Pancreas (tissue), 10 donors: ENCODE measurements around the gene CCSER1. TPM values are rescaled to one million over a fixed set of nuclear protein-coding genes. Genes with fewer than 3 reads are reported as not detected.
"Not testable (repeated sequence)": the region's sequence is repeated elsewhere in the genome, so short reads cannot be mapped to it uniquely, and the experiment has no call there.

Source experiments
- ATAC-seq, 4 donors: fragments of 200-7000 bp; cut with Tn5 transposase; one replicate each; pipeline versions ENCODE4 v1.8.0 to v1.9.1; 2020; ENCODE audit warnings: mild to moderate bottlenecking in 4 of 4, moderate library complexity in 4 of 4
- DNase-seq, 6 donors: peaks; one replicate each; pipeline ENCODE4 v3.0.0-alpha.2; 2020
- FAIRE-seq: peaks from 2 replicates; lab custom pipeline; 2012; peaks lifted over from hg19 to GRCh38; lab: Jason Lieb, UNC
- H3K27ac ChIP-seq, 4 donors: fragments of 200-600 bp; sonication (generic); 1 replicate in 3 of 4; 2 replicates in 1 of 4; pipeline versions ENCODE4 v1.5.0 to v1.8.0; 2020
- H3K27me3 ChIP-seq, 4 donors: fragments of 200-600 bp; one replicate each; pipeline ENCODE4 v1.8.0; 2021
- H3K36me3 ChIP-seq, 3 donors: fragments of 200-600 bp; sonication (generic) in 1 of 3; one replicate each; pipeline versions ENCODE4 v1.5.0 to v1.8.0; 2020 to 2021
- H3K4me1 ChIP-seq, 3 donors: fragments of 200-600 bp; one replicate each; pipeline ENCODE4 v1.8.0; 2021
- H3K4me3 ChIP-seq, 4 donors: fragments of 200-600 bp; sonication (generic) in 2 of 4; one replicate each; pipeline versions ENCODE4 v1.5.0 to v1.8.0; 2020 to 2021
- H3K9me3 ChIP-seq, 4 donors: fragments of 200-600 bp; one replicate each; pipeline ENCODE4 v1.8.0; 2021
- WGBS, 2 donors: extraction: QIAGEN DNeasy Blood & Tissue Kit; methylation state at CpG; one replicate each; pipeline ENCODE4 v1.1.7; 2013; 5-methylcytosine and 5-hydroxymethylcytosine counted together
- intact Hi-C, 3 donors: fragments of 100-400 bp; cut with DNase I; formaldehyde crosslinking; loops; one replicate each; pipeline versions ENCODE4 v1.11.1 to v1.14.2; 2022
- polyA plus RNA-seq, 2 donors: library from polyadenylated mRNA; stranded (reverse); fragments of 200-250 nt; gene quantifications; one replicate each; pipeline ENCODE4 v1.2.3, GENCODE V29; 2013
- total RNA-seq, 6 donors: library from RNA; stranded (reverse); fragmentation: NEBNext Ultra II Directional in 4 of 6; extraction: Animal tissue kit (Norgen Biotek cat#: 25700) in 4 of 6; gene quantifications; one replicate each; pipeline versions ENCODE4 v1.2.1 to v1.2.4, GENCODE V29; 2021 to 2023
- TF ChIP-seq, protein P1 (sequence below), 4 donors: fragments of 200-600 bp; sonication (generic) in 3 of 4; IDR thresholded peaks; one replicate each; pipeline versions ENCODE4 v1.5.0 to v1.8.0; 2021; ENCODE audit warnings: antibody characterized with exemption in 4 of 4
- donor health status: healthy with polysubstance abuse.
- donor health status: DM: no; HTN: no; CAD: no; lungs with moderate emphysema.
- donor health status: DM: no; HTN: no; CAD: no.
- donor health status: control.
- donor health status: control.
- donor health status: Bipolar disorder and iron deficiency.
- donor health status: DM: yes; HTN: yes; CAD: no.
- donor health status: DM: no; HTN: no; CAD: no.
- donor health status: DM: no; HTN: no; CAD: no.
- donor health status: DM: yes; HTN: yes; CAD: no.

Gene CCSER1
- total and polyA plus RNA-seq, 8 donors, result 0.99 to 12.7 (median 5.1) TPM

DNA sequence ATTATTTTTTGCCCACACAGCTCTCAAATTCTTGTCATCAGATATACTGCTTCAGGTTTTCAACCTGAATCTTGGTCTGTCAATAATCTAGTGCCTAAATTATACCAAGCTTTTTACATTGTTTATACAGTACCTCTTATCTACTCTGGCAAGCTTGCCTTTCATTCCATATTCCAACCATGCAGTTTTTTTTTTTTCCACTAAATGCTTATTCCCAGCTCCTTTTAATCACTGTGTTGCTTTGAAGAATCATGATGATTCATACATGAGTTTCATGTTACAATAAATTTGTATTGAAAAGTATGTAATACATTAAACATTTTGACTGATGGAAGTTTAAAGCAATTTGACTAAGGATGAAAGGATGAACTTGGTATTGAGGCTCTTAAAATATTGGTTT is 949.0 kb downstream of the CCSER1 start:
- H3K27me3 ChIP-seq, result no peaks in the 10 kb centered on the region
- no peaks in the 10 kb centered on the region for H3K4me1 ChIP-seq
- intact Hi-C loops, result no loop called here
- H3K27ac ChIP-seq, result no peak overlapping the region
- FAIRE-seq (no peak), ATAC-seq (peak in 2 of 4 donors; percentile 32 to 38), DNase-seq (no peak)
- H3K36me3 ChIP-seq, result no peaks in the 10 kb centered on the region
- no peaks in the 10 kb centered on the region for H3K9me3 ChIP-seq
- TF ChIP-seq, protein P1, sequence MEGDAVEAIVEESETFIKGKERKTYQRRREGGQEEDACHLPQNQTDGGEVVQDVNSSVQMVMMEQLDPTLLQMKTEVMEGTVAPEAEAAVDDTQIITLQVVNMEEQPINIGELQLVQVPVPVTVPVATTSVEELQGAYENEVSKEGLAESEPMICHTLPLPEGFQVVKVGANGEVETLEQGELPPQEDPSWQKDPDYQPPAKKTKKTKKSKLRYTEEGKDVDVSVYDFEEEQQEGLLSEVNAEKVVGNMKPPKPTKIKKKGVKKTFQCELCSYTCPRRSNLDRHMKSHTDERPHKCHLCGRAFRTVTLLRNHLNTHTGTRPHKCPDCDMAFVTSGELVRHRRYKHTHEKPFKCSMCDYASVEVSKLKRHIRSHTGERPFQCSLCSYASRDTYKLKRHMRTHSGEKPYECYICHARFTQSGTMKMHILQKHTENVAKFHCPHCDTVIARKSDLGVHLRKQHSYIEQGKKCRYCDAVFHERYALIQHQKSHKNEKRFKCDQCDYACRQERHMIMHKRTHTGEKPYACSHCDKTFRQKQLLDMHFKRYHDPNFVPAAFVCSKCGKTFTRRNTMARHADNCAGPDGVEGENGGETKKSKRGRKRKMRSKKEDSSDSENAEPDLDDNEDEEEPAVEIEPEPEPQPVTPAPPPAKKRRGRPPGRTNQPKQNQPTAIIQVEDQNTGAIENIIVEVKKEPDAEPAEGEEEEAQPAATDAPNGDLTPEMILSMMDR (IDR thresholded peaks at IDR 0.05), result no peak
- H3K4me3 ChIP-seq, result no peak overlapping the region

DNA sequence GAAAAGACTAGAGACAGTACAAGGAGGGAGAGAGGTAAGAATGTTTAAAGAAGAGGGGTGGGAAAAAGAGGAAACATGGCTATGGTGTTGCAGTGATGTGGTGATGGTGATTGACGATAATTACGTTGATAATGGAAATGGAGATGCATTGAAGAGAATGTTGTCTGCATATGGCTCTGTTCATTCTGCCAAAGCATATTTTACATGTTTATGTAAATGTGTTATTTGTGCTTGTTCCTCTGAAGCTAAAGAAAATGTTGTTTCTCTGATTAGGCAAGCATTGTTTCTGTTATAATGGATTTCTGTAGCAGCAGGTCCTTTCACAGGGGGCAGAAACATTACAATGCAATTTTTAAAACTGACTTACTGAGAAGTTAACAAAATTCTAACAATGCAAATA is 958.8 kb downstream of the CCSER1 start:
- no peaks in the 10 kb centered on the region for H3K4me1 ChIP-seq
- H3K27me3 ChIP-seq, result no peaks in the 10 kb centered on the region
- H3K9me3 ChIP-seq, result no peaks in the 10 kb centered on the region
- FAIRE-seq (no peak), DNase-seq (no peak), ATAC-seq (no peak)
- H3K36me3 ChIP-seq, result no peaks in the 10 kb centered on the region
- no peak overlapping the region for H3K4me3 ChIP-seq
- 85 to 90% methylated on average over 2 of the region's 2 CpGs for WGBS, 2 donors
- TF ChIP-seq, protein P1 (IDR thresholded peaks at IDR 0.05), result no peak
- H3K27ac ChIP-seq, result no peak overlapping the region
- intact Hi-C loops, result no loop called here

DNA sequence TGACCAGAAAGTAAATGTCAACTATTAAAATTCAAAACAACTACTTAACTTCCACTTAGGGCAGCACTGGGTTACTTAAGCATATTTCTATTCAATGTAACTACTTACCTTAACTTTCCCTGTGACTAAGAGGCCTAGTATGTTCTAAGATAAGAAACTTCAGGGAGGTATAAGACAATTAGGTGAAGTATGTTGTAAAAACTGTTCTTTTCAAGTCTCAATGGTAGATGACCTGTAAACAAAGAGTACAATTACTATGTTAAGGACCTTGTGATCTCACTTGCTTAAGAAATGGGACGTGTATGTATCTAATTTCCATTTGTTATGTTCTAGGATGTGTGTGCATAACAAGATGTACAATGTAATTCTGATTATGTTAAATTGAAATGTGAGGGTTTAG is 960.5 kb downstream of the CCSER1 start:
- Histone ChIP-seq H3K4me1 (no peaks in the 10 kb centered on the region), H3K9me3 (no peaks in the 10 kb centered on the region), H3K36me3 (no peaks in the 10 kb centered on the region), H3K27ac (no peak overlapping the region), H3K27me3 (no peaks in the 10 kb centered on the region), H3K4me3 (no peak overlapping the region)
- FAIRE-seq (no peak), ATAC-seq (no peak), DNase-seq (no peak)
- TF ChIP-seq, protein P1 (IDR thresholded peaks at IDR 0.05), result no peak
- intact Hi-C loops, result no loop called here
- 79 to 88% methylated on average over 1 of the region's 1 CpG for WGBS, 2 donors

DNA sequence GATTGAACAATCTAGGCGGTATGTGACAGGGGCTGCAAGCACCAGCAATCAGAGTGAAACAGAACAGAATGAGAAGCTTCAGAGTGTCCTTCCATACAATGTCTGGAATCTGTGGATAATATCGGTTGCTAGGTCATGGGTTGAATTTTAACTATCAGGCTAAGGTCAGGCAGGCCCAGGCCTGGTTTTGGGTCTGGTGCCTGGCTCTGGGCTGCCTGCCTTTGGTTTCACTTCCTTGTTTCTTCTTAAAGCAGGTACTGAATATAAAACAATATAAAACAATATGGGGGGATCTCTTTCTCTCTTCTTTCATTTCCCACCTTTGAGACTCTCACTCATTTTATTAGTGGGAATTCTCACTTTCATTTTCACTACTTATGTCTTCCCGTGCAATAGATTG is 962.0 kb downstream of the CCSER1 start:
- H3K4me3 ChIP-seq, result no peak overlapping the region
- H3K4me1 ChIP-seq, result no peaks in the 10 kb centered on the region
- H3K27ac ChIP-seq, result no peak overlapping the region
- no peak for DNase-seq
- ATAC-seq, result no peak
- TF ChIP-seq, protein P1 (IDR thresholded peaks at IDR 0.05), result no peak
- WGBS, 2 donors, result 73 to 74% methylated on average over 3 of the region's 3 CpGs
- no peaks in the 10 kb centered on the region for H3K36me3 ChIP-seq
- no peaks in the 10 kb centered on the region for H3K27me3 ChIP-seq
- no peak for FAIRE-seq
- no peaks in the 10 kb centered on the region for H3K9me3 ChIP-seq
- intact Hi-C loops, result no loop called here

DNA sequence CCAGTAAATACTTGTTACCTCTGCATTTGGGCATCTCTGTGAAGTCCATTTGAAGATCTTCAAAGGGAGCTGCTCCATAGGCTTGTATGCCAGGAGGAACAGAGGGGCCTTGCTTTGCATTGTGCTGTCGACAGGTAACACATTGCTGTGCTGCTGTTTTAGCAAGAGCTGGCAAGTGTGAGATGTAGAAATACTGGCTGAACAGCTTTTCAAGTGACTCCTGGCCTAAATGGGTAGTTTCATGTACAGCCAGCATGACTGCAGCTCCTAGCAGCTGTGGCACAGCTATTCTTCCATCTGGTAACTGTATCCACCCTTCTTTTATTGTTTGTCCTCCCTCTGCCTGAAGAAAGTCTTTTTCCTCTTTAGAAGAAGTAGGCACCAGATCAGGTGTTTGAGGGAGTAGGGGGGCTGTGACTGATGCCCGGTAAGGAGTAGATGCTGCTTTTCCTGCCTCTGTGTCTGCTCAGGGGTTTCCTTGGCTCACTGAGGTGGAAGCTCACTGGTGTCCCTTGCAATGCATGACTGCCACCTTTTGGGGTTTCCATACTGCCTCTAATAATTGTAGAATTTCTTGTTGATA is 965.3 kb downstream of the CCSER1 start:
- no peaks in the 10 kb centered on the region for H3K4me1 ChIP-seq
- WGBS, 2 donors, result 59 to 66% methylated on average over 2 of the region's 2 CpGs
- FAIRE-seq (no peak), ATAC-seq (no peak), DNase-seq (no peak)
- TF ChIP-seq, protein P1 (IDR thresholded peaks at IDR 0.05), result no peak
- no peaks in the 10 kb centered on the region for H3K9me3 ChIP-seq
- no peaks in the 10 kb centered on the region for H3K27me3 ChIP-seq
- H3K36me3 ChIP-seq, result no peaks in the 10 kb centered on the region
- intact Hi-C loops, result no loop called here
- no peak overlapping the region for H3K27ac ChIP-seq
- H3K4me3 ChIP-seq, result no peak overlapping the region

DNA sequence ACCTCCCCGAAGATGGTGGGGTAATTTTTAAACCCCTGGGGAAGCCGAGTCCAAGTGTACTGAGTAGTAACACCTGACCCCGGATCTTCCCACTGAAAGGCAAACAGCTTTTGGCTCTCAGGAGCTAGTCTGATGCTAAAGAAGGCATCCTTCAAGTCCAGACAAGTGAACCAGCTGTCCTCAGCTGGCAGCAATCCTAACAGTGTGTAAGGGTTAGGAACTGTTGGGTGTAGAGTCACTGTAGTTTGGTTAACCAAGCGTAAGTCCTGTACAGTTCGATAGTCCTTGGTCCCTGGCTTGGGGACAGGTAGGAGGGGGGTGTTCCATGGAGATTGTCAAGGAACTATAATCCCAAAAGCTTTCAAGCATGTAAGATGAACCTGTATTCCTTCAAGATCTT is 967.0 kb downstream of the CCSER1 start:
- H3K4me1 ChIP-seq, FAIRE-seq, H3K36me3 ChIP-seq, H3K4me3 ChIP-seq, H3K27me3 ChIP-seq, ATAC-seq, intact Hi-C loops, H3K9me3 ChIP-seq, DNase-seq, H3K27ac ChIP-seq: not testable (repeated sequence)
- WGBS, 2 donors, result 89 to 94% methylated on average over 5 of the region's 5 CpGs
